HG02938 (cell line): ENCODE data around the gene P2RX2.
"Not testable (repeated sequence)": the region's sequence is repeated elsewhere in the genome, so short reads cannot be mapped to it uniquely, and the experiment has no call there.

Experiments
- ATAC-seq: cut with Tn5 transposase; IDR thresholded peaks from one replicate; pipeline ENCODE4 v1.9.1; 2021; ENCODE audit warnings: mild to moderate bottlenecking, moderate library complexity; ENCODE audit not compliant: unreplicated experiment

P2RX2 gene

GRCh38 chr12:132583411-132583710, 35.2 kb upstream of the P2RX2 start:
- ATAC-seq = no peak

GRCh38 chr12:132583736-132584135, 34.8 kb upstream of the P2RX2 start:
- no peak for ATAC-seq

GRCh38 chr12:132584429-132584828, 34.1 kb upstream of the P2RX2 start:
- no peak for ATAC-seq

- no peak for ATAC-seq
Measured at GRCh38 chr12:132585177-132585576, 33.4 kb upstream of the P2RX2 start.

GRCh38 chr12:132586929-132587328, 31.6 kb upstream of the P2RX2 start:
- ATAC-seq = no peak

DNA sequence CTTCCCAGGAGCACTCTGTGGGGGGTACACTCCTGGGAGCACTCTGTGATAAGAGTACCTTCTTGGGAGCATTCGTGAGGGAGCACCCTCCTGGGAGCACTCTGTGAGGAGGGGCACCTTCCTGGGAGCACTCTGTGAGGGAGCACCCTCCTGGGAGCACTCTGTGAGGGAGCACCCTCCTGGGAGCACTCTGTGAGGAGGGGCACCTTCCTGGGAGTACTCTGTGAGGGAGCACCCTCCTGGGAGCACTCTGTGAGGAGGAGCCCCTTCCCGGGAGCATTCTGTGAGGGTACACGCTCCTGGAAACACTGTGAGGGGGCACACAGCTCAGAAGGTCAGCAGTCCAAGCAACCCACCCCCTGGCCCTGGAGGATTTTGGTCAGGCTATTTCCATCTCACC, 30.8 kb upstream of the P2RX2 start:
- ATAC-seq = no peak

DNA sequence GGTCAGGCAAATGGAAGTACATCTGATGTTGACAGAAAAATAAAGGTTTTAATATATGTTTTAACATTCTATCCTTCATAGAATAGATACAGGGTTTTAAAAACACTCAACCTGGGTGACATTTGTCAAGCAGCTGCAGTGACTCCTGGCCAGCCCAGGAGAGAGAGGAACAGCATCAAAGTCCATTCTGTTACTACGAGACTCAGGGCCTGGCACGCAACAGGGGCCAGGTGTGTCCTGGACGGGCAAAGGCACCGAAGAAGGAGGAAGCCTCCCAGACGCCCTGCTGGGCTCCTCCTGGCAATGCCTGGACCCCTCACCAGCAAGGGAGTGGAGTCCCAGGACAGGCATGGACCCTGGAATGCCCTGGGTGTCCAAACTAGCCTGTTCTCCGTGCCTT, 30.3 kb upstream of the P2RX2 start:
- no peak for ATAC-seq

- ATAC-seq = no peak
Measured at GRCh38 chr12:132588821-132589669, 29.5 kb upstream of the P2RX2 start.

- ATAC-seq = no peak
Measured at GRCh38 chr12:132591107-132591935, 27.3 kb upstream of the P2RX2 start.

GRCh38 chr12:132592282-132592970, 26.1 kb upstream of the P2RX2 start:
- ATAC-seq = no peak

- no peak for ATAC-seq
Measured at GRCh38 chr12:132593071-132593470, 25.5 kb upstream of the P2RX2 start.

- no peak for ATAC-seq
Measured at GRCh38 chr12:132593521-132593920, 25.1 kb upstream of the P2RX2 start.

GRCh38 chr12:132593938-132594358, 24.6 kb upstream of the P2RX2 start:
- ATAC-seq = peak; percentile 67

GRCh38 chr12:132595183-132595582, 23.4 kb upstream of the P2RX2 start:
- no peak for ATAC-seq

GRCh38 chr12:132596016-132596415, 22.6 kb upstream of the P2RX2 start:
- ATAC-seq = no peak

- no peak for ATAC-seq
Measured at GRCh38 chr12:132597333-132598316, 21.0 kb upstream of the P2RX2 start.

- ATAC-seq = not testable (repeated sequence)
Measured at GRCh38 chr12:132599502-132599901, 19.1 kb upstream of the P2RX2 start.

- ATAC-seq = no peak
Measured at GRCh38 chr12:132600048-132601032, 18.2 kb upstream of the P2RX2 start.

DNA sequence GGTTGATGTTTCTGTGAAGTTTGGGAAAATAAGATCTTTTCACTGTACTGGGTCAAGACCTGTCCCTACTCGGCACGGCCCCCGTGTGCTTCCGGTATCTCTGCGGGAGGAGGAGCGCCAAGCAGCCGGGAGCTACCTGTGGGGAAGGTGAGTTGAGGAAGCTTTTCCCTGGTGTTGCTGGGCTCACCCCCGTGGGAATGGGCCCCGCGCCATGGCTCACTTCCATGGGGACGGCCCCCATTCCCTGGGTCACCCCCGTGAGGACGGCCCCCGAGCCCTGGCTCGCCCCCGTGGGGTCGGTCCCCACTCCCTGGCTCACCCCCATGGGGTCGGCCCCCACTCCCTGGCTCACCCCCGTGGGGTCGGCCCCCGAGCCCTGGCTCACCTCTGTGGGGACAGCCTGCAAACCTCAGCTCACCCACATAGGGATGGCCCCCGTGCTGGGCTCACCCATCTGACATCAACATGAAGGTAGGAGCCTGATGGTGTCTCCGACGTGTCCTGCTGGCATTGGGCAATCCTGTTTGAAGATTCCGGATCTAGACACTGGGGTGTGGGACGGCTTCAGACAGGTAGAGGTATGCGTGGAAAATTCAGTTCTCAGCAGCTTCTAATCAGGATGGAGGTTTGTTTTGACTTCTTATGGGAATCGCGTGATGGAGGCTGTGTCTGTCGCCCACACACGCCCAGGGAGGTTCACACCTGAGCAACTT, 17.2 kb upstream of the P2RX2 start:
- ATAC-seq = no peak
